Activated B cell treated with CpG ODN at 0.5 μM for 24 hours (primary cell): ENCODE measurements around the gene DNAJB8. TPM values are rescaled to one million over a fixed set of nuclear protein-coding genes. Genes with fewer than 3 reads are reported as not detected.
A peak's percentile ranks its signal among the peaks of the same experiment; 100 is the strongest.

Source experiments
- ATAC-seq: fragments of 200-7000 bp; cut with Tn5 transposase; one replicate; pipeline ENCODE4 v1.10.0; 2021; ENCODE audit warnings: low read depth, mild to moderate bottlenecking, moderate library complexity
- CTCF ChIA-PET: fragments of 350-600 bp; sonication (Branson Sonifier 250); formaldehyde crosslinking; loops from one replicate; lab custom pipeline; 2021; ENCODE audit warnings: antibody characterized with exemption; lab: Charles Lee
- POLR2A ChIA-PET: fragments of 350-600 bp; sonication (Branson Sonifier 250); formaldehyde crosslinking; loops from one replicate; lab custom pipeline; 2021; ENCODE audit warnings: antibody characterized with exemption; lab: Charles Lee
- DNase-seq: peaks from one replicate; pipeline ENCODE4 v3.0.0; 2022
- H3K27ac Mint-ChIP-seq: one replicate; pipeline ENCODE4 v1.8.0; 2020; ENCODE audit warnings: mixed read lengths
- H3K27me3 Mint-ChIP-seq: one replicate; pipeline ENCODE4 v1.8.0; 2021; ENCODE audit warnings: mixed read lengths
- H3K36me3 Mint-ChIP-seq: one replicate; pipeline ENCODE4 v1.8.0; 2021; ENCODE audit warnings: low read depth, mixed read lengths
- H3K4me1 Mint-ChIP-seq: one replicate; pipeline ENCODE4 v1.8.0; 2021; ENCODE audit warnings: mixed read lengths
- H3K4me3 Mint-ChIP-seq: one replicate; pipeline ENCODE4 v1.8.0; 2020; ENCODE audit warnings: mild to moderate bottlenecking, mixed read lengths
- H3K9me3 Mint-ChIP-seq: one replicate; pipeline ENCODE4 v1.8.0; 2020; ENCODE audit warnings: mixed read lengths
- CTCF ChIP-seq: fragments of 200-600 bp; IDR thresholded peaks from one replicate; pipeline ENCODE4 v1.8.0; 2022; ENCODE audit warnings: antibody characterized with exemption, mild to moderate bottlenecking
- intact Hi-C: fragments of 100-400 bp; cut with micrococcal nuclease; formaldehyde crosslinking; loops from one replicate; pipeline ENCODE4 v1.15.1; 2024
- total RNA-seq: library from RNA; stranded (reverse); gene quantifications from 2 replicates; pipeline ENCODE4 v1.2.3, GENCODE V29; 2022

Gene DNAJB8
- total RNA-seq, 1 donor from 2014 or later, result not detected

GRCh38 chr3:128497305-128498126, 30.8 kb upstream of the DNAJB8 start:
- TF ChIP-seq CTCF, result no peak
- peak; percentile 62 for DNase-seq
- Mint-ChIP-seq H3K27ac (no peak overlapping the region), H3K4me1 (peaks cover 10% of the 10 kb centered on the region), H3K36me3 (no peaks in the 10 kb centered on the region), H3K4me3 (peak overlapping the region; percentile 74), H3K9me3 (no peaks in the 10 kb centered on the region), H3K27me3 (peaks cover 59% of the 10 kb centered on the region)
- peak; percentile 52 for ATAC-seq
- POLR2A ChIA-PET, result no interaction called here
- intact Hi-C loops, result loop anchor here (1.0 to 2.0 kb wide), 4 partner anchors 71 to 422 kb away; no protein-coding TSS in a partner anchor
- CTCF ChIA-PET, result interaction anchor here (0.6 to 2.5 kb wide), 3 partner anchors 9 to 402 kb away, joined by 3 to 9 read pairs (median 3); no protein-coding TSS in a partner anchor

GRCh38 chr3:128496602-128497304, 30.1 kb upstream of the DNAJB8 start:
- POLR2A ChIA-PET, result no interaction called here
- Mint-ChIP-seq H3K36me3 (no peaks in the 10 kb centered on the region), H3K27ac (no peak overlapping the region), H3K4me1 (peaks cover 15% of the 10 kb centered on the region), H3K9me3 (no peaks in the 10 kb centered on the region), H3K4me3 (peak overlapping the region; percentile 74), H3K27me3 (peaks cover 61% of the 10 kb centered on the region)
- intact Hi-C loops, result loop anchor here (1.0 kb wide), 2 partner anchors 70 to 401 kb away; no protein-coding TSS in a partner anchor
- CTCF ChIA-PET, result interaction anchor here (1.3 to 2.5 kb wide), 2 partner anchors 10 to 401 kb away, joined by 3 to 9 read pairs; no protein-coding TSS in a partner anchor
- no peak for TF ChIP-seq CTCF
- DNase-seq (no peak), ATAC-seq (no peak)

GRCh38 chr3:128496019-128496601, 29.4 kb upstream of the DNAJB8 start:
- ChIA-PET CTCF (no interaction called here), POLR2A (no interaction called here)
- Mint-ChIP-seq H3K4me1 (peaks cover 19% of the 10 kb centered on the region), H3K27ac (no peak overlapping the region), H3K27me3 (peaks cover 61% of the 10 kb centered on the region), H3K4me3 (peak overlapping the region; percentile 1), H3K9me3 (no peaks in the 10 kb centered on the region), H3K36me3 (no peaks in the 10 kb centered on the region)
- no peak for DNase-seq
- TF ChIP-seq CTCF, result no peak
- intact Hi-C loops, result no loop called here
- ATAC-seq, result no peak

- intact Hi-C loops, result no loop called here
- Mint-ChIP-seq H3K36me3 (no peaks in the 10 kb centered on the region), H3K9me3 (no peaks in the 10 kb centered on the region), H3K4me1 (peaks cover 24% of the 10 kb centered on the region), H3K27ac (no peak overlapping the region), H3K4me3 (no peak overlapping the region), H3K27me3 (peaks cover 64% of the 10 kb centered on the region)
- POLR2A ChIA-PET, result no interaction called here
- DNase-seq (no peak), ATAC-seq (no peak)
- CTCF ChIA-PET, result no interaction called here
- no peak for TF ChIP-seq CTCF
These were observed 28.8 kb upstream of the DNAJB8 start for GRCh38 chr3:128495435-128495970.
